ENCODE results near the gene ROCK2. TPM values are rescaled to one million over a fixed set of nuclear protein-coding genes. Genes with fewer than 3 reads are reported as not detected.
A peak's percentile ranks its signal among the peaks of the same experiment; 100 is the strongest.

ROCK2 gene
- total and polyA plus RNA-seq, 2 of the 13 experiments (the other 11 are each of a cell fraction or from before 2014, with no cell fraction given), result 38.1 to 119 TPM

DNA sequence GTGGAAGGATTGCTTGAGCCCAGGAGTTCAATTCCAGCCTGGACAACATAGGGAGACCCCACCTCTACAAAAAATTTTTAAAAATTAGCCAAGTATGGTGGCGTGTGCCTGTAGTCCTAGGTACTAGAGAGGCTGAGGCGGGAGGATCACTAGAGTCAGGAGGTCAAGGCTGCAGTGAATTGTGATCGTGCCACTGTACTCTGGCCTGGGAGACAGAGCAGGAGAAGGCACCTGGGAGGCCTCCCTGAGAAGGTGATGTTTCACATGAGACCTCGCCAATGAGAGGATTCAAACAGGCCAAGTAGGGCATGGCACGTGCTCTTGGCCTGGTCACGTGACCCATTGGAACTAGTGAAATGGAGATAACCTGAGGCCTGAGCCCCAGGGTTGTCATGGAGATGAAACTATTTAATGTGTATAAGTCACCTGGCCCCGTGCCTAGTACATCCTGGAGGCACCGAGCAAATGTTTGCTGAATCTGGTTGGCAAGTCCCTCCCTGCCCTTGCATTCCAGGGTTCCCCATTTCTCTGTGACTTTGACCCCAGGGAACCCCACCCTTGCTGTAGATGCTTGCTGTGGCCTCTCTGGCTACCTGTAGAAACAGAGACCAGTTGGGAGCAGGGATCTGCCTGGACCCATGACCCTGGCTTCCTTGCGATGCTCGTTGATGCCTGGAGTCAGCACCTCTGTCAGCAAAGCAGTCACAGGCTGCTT, 26.1 kb upstream of the ROCK2 start (continued):
- 0 out of 2 replicates have a peak, but pooled peaks have one; percentile 80 for TF ChIP-seq NFIB (CRISPR knock-in tag; IDR thresholded peaks at IDR 0.05; ENCODE audit: borderline replicate concordance)
- TF ChIP-seq SMAD1 (CRISPR knock-in tag; IDR thresholded peaks at IDR 0.05; ENCODE audit: borderline replicate concordance, low read depth), result peak; percentile 64
- TF ChIP-seq ZBTB40 (IDR thresholded peaks at IDR 0.05), result no peak
- TF ChIP-seq ZBTB40 (CRISPR knock-in tag; IDR thresholded peaks at IDR 0.05), result peak; percentile 80
- peak; percentile 80; the same call in 1 of the 2 replicates for TF ChIP-seq ZNF136 (CRISPR knock-in tag; IDR thresholded peaks at IDR 0.05; ENCODE audit: low read depth)
- TF ChIP-seq HHEX (CRISPR knock-in tag; IDR thresholded peaks at IDR 0.05), result peak; percentile 46; the same call in 1 of the 2 replicates
- TF ChIP-seq ZNF142 (CRISPR knock-in tag; IDR thresholded peaks at IDR 0.05), result peak; percentile 90; the same call in 1 of the 2 replicates

All from HepG2 (cell line).